ENCODE measurements around the gene NTN3. TPM values are rescaled to one million over a fixed set of nuclear protein-coding genes. Genes with fewer than 3 reads are reported as not detected.

The NTN3 gene
- polyA plus RNA-seq, 2 of the 4 experiments (the other 2 are of a cell fraction) = not detected

DNA sequence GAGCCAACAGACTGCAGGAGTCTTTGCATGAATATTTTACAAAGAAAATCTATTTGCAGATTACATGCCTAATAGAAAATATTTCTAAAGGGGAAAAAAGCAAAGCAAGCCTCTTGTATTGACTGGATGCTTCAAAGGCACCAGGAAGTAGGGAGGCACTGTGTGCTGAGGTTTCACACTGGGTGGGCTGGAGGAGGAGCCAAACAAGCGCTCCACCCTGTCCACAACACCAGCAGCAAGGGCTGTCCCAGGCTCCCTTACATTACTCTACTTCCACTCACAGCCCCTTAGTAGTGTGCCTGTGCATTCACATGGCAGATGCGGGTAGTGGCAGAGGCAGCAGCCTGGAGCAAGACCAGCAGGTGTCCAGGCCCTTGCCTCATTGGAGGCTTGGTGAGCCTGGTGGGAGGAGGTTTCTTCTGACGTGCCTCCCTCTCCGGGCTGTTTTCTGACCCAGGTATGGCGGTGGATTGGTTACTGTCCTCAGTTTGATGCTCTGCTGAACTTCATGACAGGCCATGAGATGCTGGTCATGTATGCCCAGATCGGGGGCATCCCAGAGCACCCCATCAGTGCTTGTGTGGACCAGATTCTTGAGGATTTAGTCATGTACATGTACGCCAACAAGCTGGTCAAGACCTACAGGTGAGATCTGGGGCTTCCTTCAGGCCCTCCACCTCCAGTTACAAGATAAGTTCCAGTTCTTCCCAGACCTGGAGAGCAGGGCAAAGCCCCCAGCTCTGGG lies 48.8 kb upstream of the NTN3 start (continued):
- TF ChIP-seq HOXA7 (CRISPR knock-in tag; IDR thresholded peaks at IDR 0.05) (no peak), CBX8 (IDR thresholded peaks at IDR 0.05) (no peak), JUN (IDR thresholded peaks at IDR 0.05) (no peak), ZSCAN20 (CRISPR knock-in tag; IDR thresholded peaks at IDR 0.05) (no peak), ZNF302 (CRISPR knock-in tag; IDR thresholded peaks at IDR 0.05) (no peak)
- TF ChIP-seq, protein P1, sequence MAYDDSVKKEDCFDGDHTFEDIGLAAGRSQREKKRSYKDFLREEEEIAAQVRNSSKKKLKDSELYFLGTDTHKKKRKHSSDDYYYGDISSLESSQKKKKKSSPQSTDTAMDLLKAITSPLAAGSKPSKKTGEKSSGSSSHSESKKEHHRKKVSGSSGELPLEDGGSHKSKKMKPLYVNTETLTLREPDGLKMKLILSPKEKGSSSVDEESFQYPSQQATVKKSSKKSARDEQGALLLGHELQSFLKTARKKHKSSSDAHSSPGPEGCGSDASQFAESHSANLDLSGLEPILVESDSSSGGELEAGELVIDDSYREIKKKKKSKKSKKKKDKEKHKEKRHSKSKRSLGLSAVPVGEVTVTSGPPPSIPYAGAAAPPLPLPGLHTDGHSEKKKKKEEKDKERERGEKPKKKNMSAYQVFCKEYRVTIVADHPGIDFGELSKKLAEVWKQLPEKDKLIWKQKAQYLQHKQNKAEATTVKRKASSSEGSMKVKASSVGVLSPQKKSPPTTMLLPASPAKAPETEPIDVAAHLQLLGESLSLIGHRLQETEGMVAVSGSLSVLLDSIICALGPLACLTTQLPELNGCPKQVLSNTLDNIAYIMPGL (CRISPR knock-in tag; IDR thresholded peaks at IDR 0.05; ENCODE audit: borderline replicate concordance) = no peak

DNA sequence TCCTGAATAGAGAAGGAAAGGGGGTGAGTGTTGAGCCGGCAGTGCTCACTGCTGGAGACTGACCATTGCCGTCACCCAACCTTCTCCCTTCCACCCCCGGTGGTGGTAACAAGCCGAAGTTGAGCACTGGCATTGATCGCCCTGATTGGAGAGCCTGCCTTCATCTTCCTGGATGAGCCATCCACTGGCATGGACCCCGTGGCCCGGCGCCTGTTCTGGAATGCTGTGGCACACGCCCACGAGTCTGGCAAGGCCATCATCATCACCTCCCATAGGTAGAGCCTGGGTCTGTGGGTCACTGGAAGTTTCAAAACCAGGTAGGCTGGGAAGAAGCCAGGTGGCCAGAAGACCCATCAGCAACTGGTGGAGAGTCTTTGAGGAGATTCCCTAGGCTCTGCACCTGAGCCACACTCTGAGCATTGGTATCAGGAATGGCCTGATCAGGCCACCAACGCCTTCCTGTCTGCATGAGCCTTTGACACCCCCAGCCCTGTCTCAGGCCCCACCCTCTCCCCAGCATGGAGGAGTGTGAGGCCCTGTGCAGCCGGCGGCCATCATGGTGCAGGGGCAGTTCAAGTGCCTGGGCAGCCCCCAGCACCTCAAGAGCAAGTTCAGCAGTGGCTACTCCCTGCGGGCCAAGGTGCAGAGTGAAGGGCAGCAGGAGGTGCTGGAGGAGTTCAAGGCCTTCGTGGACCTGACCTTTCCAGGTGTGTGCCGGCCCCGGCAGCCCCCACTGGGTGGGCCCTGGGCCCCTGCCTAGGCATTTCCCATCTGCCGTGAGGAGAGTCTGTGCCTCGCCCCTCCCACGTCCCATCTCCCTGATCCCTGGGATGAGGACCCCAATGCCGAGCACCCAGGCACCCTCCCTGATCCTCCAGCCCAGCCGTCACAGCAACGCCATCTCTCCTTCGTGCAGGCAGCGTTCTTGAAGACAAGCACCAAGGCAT lies 46.8 kb upstream of the NTN3 start:
- POLR2A ChIA-PET = no interaction called here
- WGBS (ENCODE audit: missing lambda C conversion rate) = 87% methylated on average over 22 of the region's 25 CpGs

DNA sequence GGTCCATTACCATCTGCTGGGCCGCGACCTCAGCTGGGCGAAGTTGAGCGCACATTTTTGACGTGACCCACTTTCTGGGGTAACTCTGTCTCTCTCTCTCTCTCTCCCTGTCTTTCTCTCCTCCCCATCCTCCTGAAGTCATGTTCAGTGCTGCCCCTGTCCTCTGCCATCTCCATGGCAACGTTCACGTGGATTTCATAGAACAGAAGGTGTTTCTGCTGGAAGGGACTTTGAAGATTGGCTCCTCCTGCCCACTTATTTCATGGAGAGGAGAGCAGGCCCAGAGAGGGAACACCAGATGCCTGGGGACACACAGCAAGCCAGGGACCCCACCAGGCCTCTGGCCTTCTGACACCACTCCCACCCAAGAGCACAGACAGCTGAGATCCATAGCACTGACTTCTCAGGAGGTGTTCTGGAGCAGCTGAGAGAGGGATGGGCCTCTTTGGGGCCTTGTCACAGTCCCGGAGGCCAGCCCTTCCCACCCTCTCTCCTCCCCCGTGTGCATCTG lies 46.0 kb upstream of the NTN3 start:
- Histone ChIP-seq H3K9me3 (no peaks in the 10 kb centered on the region), H3K4me1 (peaks cover 6% of the 10 kb centered on the region; the same call in 2 of the 3 replicates), H3K4me3 (no peak overlapping the region), H3K4me2 (no peak overlapping the region), H3K27ac (no peak overlapping the region)
- POLR2A ChIA-PET = no interaction called here
- 83% methylated on average over 9 of the region's 9 CpGs for WGBS (ENCODE audit: missing lambda C conversion rate)
- CTCF ChIA-PET = interaction anchor here (0.6 kb wide), 1 partner anchor 10 kb away, joined by 3 read pairs; no protein-coding TSS in a partner anchor
- no peak for ATAC-seq
- no peak for DNase-seq (ENCODE audit: low read depth in 1 of 2, low spot score in 1 of 2)
- TF ChIP-seq, protein P1 (CRISPR knock-in tag; IDR thresholded peaks at IDR 0.05; ENCODE audit: borderline replicate concordance) = no peak
- TF ChIP-seq, protein P2, sequence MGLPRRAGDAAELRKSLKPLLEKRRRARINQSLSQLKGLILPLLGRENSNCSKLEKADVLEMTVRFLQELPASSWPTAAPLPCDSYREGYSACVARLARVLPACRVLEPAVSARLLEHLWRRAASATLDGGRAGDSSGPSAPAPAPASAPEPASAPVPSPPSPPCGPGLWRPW (IDR thresholded peaks at IDR 0.05) = no peak
- no peak for TF ChIP-seq HDAC2 (IDR thresholded peaks at IDR 0.05)
- TF ChIP-seq, protein P3, sequence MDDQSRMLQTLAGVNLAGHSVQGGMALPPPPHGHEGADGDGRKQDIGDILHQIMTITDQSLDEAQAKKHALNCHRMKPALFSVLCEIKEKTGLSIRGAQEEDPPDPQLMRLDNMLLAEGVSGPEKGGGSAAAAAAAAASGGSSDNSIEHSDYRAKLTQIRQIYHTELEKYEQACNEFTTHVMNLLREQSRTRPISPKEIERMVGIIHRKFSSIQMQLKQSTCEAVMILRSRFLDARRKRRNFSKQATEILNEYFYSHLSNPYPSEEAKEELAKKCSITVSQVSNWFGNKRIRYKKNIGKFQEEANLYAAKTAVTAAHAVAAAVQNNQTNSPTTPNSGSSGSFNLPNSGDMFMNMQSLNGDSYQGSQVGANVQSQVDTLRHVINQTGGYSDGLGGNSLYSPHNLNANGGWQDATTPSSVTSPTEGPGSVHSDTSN (IDR thresholded peaks at IDR 0.05) = no peak
- peak; percentile 26 for TF ChIP-seq ZFP36 (IDR thresholded peaks at IDR 0.05; ENCODE audit: borderline replicate concordance, partially characterized antibody)
- no peak for FAIRE-seq

More for the DNA sequence above, 46.8 kb upstream of the NTN3 start:
- Histone ChIP-seq H3K27ac (no peak overlapping the region), H3K4me1 (0 out of 3 replicates have a peak, but pooled peaks cover 6% of the 10 kb centered on the region), H3K4me3 (no peak overlapping the region), H3K9me3 (no peaks in the 10 kb centered on the region), H3K4me2 (no peak overlapping the region)
- FAIRE-seq (no peak), DNase-seq (ENCODE audit: low read depth in 1 of 2, low spot score in 1 of 2) (no peak), ATAC-seq (no peak)
- TF ChIP-seq HOXB5 (CRISPR knock-in tag; IDR thresholded peaks at IDR 0.05) (no peak), ZFP36 (IDR thresholded peaks at IDR 0.05; ENCODE audit: borderline replicate concordance, partially characterized antibody) (no peak)
- CTCF ChIA-PET = interaction anchor here (0.6 to 2.3 kb wide), 10 partner anchors 13 to 164 kb away, joined by 3 to 15 read pairs (median 4); partner anchors contain the start of gene TEDC2

Data from A549 (cell line).